ENCODE data around the gene WAC.

DNA sequence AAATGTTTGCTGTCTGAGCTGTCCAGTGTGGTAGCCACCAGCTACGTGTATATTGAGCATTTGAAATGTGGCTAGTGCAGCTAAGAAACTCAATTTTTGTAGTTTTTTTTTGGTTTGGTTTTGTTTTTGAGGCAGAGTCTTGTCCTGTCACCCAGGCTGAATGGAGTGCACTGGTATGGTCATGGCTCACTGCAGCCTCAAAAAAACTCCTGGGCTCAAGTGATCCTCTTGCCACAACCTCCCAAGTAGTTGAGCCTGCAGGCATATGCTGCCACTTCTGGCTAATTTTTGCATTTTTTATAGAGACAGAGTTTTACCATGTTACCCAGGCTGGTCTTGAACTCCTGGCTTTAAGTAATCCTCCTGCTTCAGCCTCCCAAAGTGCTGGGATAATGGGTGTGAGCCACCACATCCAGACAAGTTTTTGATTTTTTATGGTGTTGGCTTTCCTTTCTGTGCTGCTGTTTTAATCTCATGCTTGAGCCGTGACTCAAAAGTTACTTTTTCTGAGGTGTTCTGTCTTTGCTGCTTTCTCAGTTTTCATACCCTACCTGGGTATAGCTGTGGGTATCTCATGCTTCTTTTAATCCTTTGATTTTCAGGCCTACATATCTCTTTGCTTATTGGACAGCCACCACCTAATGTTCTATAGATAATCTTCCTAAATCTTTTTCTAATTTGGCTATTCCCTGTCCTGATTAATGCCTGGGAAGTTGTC, 16.0 kb downstream of the WAC start:
- TF ChIP-seq, protein P1, sequence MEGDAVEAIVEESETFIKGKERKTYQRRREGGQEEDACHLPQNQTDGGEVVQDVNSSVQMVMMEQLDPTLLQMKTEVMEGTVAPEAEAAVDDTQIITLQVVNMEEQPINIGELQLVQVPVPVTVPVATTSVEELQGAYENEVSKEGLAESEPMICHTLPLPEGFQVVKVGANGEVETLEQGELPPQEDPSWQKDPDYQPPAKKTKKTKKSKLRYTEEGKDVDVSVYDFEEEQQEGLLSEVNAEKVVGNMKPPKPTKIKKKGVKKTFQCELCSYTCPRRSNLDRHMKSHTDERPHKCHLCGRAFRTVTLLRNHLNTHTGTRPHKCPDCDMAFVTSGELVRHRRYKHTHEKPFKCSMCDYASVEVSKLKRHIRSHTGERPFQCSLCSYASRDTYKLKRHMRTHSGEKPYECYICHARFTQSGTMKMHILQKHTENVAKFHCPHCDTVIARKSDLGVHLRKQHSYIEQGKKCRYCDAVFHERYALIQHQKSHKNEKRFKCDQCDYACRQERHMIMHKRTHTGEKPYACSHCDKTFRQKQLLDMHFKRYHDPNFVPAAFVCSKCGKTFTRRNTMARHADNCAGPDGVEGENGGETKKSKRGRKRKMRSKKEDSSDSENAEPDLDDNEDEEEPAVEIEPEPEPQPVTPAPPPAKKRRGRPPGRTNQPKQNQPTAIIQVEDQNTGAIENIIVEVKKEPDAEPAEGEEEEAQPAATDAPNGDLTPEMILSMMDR (IDR thresholded peaks at IDR 0.05; ENCODE audit: poor library complexity, severe bottlenecking), result no peak
- TF ChIP-seq EP300 (conservative IDR thresholded peaks at IDR 0.05; ENCODE audit: poor library complexity, severe bottlenecking), result no peak
- TF ChIP-seq RAD21 (conservative IDR thresholded peaks at IDR 0.05), result no peak
- no peak for TF ChIP-seq POLR2AphosphoS5 (IDR thresholded peaks at IDR 0.05)
- TF ChIP-seq EZH2 (IDR thresholded peaks at IDR 0.05; ENCODE audit: borderline replicate concordance, insufficient read depth, low read length, poor library complexity, severe bottlenecking), result no peak
- no peak for TF ChIP-seq MXI1 (conservative IDR thresholded peaks at IDR 0.05; ENCODE audit: poor library complexity, severe bottlenecking)
- TF ChIP-seq, protein P2, sequence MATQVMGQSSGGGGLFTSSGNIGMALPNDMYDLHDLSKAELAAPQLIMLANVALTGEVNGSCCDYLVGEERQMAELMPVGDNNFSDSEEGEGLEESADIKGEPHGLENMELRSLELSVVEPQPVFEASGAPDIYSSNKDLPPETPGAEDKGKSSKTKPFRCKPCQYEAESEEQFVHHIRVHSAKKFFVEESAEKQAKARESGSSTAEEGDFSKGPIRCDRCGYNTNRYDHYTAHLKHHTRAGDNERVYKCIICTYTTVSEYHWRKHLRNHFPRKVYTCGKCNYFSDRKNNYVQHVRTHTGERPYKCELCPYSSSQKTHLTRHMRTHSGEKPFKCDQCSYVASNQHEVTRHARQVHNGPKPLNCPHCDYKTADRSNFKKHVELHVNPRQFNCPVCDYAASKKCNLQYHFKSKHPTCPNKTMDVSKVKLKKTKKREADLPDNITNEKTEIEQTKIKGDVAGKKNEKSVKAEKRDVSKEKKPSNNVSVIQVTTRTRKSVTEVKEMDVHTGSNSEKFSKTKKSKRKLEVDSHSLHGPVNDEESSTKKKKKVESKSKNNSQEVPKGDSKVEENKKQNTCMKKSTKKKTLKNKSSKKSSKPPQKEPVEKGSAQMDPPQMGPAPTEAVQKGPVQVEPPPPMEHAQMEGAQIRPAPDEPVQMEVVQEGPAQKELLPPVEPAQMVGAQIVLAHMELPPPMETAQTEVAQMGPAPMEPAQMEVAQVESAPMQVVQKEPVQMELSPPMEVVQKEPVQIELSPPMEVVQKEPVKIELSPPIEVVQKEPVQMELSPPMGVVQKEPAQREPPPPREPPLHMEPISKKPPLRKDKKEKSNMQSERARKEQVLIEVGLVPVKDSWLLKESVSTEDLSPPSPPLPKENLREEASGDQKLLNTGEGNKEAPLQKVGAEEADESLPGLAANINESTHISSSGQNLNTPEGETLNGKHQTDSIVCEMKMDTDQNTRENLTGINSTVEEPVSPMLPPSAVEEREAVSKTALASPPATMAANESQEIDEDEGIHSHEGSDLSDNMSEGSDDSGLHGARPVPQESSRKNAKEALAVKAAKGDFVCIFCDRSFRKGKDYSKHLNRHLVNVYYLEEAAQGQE (IDR thresholded peaks at IDR 0.05; ENCODE audit: borderline replicate concordance), result no peak
